ENCODE measurements around the gene CTNNBL1.

DNA sequence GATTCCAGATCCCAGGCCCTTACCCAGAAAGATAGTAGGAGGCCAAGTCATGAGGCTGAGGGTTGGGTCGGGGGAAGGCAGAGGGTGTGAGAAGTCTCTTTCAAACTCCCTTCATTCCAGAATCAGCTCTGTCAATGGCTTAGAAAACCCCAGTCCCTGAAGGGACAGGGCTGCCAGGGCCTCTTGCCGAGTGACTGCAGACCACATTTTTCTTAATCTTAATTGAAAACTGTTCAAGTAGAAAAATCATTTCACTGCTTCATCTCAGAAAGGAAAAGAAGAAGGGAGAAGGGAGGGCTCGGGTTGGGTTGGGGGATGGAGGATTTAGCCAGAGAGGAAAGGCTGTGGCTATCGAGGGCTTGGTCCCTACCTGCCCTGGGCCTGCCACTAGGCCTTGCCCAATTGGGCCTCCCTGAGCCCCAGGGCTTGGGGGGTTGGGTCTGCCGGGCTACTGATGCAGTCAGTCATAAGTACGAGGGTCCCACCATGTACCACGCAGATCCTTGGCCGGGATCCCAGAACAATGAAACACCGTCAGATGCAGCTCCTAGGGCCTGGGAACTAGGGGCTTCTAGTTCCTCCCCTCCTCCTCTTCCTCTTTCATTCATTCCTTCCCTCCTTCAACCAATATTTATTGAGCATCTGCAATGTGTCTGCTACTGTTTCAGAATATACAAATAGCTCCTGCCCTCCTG lies 44.0 kb upstream of the CTNNBL1 start:
- TF ChIP-seq, protein P1, sequence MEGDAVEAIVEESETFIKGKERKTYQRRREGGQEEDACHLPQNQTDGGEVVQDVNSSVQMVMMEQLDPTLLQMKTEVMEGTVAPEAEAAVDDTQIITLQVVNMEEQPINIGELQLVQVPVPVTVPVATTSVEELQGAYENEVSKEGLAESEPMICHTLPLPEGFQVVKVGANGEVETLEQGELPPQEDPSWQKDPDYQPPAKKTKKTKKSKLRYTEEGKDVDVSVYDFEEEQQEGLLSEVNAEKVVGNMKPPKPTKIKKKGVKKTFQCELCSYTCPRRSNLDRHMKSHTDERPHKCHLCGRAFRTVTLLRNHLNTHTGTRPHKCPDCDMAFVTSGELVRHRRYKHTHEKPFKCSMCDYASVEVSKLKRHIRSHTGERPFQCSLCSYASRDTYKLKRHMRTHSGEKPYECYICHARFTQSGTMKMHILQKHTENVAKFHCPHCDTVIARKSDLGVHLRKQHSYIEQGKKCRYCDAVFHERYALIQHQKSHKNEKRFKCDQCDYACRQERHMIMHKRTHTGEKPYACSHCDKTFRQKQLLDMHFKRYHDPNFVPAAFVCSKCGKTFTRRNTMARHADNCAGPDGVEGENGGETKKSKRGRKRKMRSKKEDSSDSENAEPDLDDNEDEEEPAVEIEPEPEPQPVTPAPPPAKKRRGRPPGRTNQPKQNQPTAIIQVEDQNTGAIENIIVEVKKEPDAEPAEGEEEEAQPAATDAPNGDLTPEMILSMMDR (IDR thresholded peaks at IDR 0.05): no peak
- TF ChIP-seq ZFX (IDR thresholded peaks at IDR 0.05; ENCODE audit: borderline replicate concordance): no peak
